GM18861 (cell line): Measurements from ENCODE around the gene TRAPPC1.

Experiments used
- ATAC-seq: cut with Tn5 transposase; IDR thresholded peaks from one replicate; pipeline ENCODE4 v1.9.1; 2021; ENCODE audit not compliant: unreplicated experiment

Gene TRAPPC1

DNA sequence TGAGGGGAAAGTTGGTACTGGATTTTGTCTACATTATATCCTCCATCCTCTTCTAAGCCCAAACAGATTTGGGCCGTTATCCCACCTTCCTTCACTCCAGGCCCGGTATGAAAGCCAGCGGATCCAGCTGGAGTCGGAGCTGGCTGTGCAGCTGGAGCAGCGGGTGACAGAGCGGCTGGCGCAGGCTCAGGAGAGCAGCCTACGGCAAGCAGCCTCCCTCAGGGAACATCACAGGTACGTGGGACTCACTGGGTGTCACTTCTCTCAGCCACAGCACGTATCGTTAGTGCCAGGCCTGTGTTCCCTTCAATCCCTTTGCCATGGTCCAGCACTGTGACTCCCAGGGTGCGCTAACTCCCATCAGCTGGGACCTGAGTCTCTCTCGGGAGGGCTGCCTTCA, 11.5 kb upstream of the TRAPPC1 start:
- no peak for ATAC-seq

DNA sequence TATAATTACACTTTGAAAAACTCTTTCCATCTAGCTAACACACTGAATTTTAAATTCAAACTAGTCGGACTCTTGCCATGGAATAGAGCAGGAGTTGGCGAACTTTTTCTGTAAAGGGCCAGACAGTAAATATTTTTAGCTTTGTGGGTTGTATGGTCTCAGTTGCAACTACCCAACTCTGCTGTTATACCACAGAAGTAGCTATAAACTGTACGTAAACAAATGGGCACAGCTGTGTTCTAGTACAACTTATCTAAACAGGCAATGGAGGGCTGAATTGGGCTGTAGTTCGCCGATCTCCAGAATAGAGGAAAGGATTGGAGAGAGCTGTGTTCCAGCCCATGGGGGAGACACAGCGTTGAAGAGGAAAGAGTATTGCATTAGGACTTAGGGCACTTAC, 9.0 kb upstream of the TRAPPC1 start:
- no peak for ATAC-seq

DNA sequence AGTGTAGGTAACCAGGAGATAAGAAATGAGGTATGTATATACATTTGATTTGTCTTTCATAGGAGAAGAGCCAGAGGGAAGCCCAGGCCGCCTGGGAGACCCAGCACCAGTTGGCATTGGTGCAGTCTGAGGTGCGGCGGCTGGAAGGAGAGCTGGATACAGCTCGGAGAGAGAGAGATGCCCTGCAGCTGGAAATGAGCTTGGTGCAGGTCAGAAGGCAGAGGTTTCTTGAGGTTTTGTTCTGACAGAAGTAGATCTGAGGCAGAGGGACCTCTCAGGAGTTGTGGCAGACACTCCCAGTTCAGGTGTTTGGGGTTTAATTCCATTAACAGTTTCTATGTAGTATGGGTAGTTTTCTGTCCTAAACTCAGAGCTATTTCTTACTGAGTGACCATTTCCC, 8.3 kb upstream of the TRAPPC1 start:
- ATAC-seq: no peak

DNA sequence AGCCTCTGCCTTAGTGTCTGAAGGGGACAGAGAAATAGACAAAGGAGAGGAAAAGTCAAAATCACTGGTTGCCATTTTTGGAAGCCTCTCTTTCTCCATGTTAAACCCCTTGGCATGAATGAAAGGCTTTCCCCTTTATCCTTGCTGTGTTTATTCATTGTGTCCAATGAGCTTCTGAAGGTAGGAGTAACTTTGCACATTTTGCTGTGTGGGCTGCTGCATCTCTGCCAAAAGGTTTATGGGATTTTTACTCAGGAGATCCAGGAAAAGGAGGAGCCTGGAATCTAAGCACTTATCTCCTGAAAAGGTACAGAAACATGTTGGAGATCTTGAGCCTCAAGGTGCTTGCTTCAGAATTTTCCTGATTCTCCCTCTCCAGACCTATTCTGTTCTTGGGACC, 4.1 kb upstream of the TRAPPC1 start:
- ATAC-seq: no peak

DNA sequence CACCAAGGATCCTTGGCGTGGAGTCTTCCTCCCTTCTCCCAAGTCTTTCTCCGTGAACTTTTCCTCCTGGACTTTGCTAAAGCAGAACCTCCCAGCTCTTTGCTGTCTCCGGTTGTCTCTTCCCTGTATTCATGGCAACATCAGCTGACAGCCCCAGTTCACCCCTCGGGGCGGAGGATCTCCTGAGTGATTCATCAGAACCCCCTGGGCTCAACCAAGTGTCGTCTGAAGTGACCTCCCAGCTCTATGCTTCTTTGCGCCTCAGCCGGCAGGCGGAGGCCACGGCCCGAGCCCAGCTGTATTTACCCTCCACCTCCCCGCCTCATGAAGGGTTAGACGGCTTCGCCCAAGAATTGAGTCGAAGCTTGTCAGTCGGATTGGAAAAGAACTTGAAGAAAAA, 1.2 kb upstream of the TRAPPC1 start:
- ATAC-seq: no peak

DNA sequence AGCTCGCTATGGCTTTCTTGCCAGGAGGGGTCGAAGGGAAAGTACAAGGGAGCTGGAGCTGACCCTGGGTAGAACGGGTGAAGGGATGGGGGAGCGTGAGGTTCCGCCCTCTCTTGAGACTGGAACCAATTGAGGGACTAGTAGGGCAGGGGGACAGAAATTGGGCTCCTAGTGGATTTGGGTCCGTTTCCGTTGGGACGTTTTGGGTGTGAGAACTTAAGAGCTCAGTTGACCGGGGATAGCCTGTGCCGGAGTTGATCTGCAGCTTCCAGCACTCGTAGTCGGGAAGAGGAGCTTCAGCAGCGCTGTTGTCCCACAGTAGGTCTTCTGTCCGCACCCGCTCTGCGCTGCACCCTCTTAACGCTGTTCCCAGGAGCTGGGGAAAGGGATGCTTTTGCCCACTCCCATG, 741 bp upstream of the TRAPPC1 start:
- ATAC-seq: no peak

DNA sequence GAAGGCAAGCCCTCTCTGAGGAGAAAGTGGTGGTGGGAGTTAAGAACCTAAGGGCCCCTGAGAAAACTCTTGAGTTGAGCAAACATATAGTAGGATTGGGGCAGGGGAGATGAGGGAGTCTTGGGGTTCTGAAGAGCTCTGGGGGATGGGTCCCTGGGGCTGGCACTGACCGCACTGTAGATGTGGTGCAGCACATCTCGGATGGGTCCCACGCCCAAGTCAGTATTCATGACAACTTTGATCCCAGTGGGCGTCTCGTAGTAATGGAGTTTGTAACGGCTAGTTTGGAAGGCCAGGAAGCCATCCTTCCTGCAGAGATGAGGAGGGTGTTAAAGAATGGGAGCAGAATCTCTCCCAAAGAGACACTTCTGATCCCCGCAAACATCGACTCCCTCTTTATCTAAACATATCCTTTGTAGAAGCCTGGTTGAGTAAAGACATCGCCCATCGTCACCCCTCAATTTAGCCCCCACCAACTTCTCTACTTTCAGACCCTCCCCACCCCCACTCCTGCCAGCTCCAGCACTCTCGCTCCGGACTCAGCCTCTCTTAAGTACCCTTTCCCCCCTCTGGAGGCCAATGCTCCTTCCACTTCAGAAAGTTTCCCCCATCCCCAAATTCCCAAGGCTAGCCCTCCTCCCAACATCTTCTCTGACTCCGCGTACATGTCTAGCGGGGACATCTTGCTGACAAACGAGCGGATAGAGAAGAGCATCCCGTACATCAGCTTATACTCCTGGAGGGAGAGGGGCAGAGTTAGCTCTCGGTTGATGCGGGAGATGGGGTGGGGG, 710 bp downstream of the TRAPPC1 start:
- ATAC-seq: no peak

DNA sequence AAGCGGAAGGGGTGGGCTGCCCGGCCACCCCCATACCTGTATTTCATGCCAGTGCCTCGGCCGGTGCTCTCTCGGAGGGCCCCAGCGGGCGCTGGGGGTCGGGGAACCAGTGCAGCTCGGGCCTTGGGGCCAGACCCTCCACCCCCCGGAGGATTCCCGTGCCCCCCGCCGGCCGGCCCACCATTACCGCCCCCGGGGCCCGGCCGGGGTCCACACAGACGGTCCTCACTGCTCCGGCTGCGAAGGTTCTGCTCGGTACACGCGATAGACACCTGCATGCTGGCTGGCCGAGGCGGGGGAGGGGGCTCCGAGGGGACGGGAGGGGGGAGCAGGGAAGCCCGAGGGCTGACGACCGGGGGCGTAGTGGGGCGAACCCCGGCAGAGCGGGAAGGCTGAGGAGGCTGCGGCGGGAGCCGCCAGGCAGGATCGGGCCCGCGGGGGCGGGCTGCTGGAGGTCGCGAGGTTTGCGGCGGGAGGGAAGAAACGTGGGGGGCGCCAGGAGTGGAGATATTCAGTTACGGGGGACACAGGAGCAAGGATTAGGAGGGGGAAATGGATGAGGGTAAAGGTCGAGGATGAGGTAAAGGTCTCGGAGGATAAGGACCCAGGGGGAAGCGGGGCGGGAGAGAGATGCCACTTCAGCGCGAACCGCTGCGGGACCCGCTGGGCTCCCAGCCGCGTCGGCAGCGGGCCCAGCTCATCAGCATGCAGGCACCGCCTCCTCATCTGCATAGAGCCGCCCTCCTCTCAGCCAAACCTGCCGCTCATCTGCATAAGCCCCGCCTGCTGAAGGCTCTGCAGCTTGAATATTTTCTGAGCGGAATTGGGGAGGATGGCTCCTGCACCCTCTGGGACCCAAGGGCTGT, 2.4 kb downstream of the TRAPPC1 start, which contains the start of gene KCNAB3:
KCNAB3 (minus strand) TSS at position 699 of the 866 bp plus-strand sequence; CDS start at position 278, 421 bp downstream.
- ATAC-seq: no peak

DNA sequence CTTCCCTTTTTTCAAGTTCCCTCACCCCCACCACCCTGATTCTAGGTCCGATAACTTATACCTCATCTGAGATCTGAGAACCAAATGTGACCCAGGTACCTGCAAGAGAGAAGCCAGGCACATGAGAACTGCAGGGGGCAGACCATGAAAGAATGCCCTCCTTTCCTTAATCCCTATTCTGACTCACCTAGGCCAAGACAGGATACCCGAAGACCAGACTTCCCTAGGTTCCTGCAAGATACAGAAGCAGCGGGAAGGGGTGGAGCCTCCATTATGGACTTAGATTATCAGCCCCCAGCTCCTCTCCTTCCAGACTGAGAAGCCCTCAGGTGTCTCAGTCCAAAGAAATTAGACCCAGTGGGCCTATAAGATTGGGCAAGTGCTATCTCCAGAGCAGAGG, 4.2 kb downstream of the TRAPPC1 start:
- no peak for ATAC-seq

DNA sequence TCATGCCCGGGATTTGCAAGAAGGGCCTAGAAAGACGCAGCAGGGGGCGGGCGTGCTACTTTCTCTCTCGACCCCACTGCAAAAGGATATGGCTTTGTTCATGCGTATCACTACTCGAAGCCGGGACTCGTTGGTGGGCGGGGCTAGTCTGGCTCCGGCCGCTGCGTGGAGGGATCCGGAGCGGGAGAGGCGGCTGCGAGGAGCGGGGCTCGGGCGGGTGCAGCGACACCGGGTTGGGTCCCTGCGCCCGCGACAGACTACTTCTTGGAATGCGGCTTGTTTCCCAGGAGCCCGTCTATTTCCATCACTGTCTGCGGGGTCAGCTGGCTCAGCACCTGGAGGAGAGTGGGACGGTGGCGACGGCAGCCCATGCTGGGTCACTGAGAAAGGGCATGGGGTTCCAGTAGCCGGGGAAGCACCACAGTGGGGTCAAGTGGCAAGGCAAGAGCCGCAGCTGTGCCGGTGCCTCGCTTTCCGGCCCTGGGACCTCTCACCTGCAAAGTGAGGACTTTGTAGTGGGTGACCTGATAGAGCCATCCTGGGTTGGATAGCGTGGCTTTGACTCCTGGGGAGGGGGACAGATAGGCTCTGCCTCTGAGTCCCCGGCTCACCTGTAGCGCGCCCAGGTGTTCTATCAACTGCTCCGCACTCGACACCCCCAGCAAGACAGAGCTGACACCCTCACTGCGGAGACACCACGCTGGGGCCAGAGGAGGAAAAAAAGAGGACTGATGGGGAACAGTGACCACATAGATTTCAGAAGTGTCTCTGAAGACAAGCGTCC, 8.7 kb downstream of the TRAPPC1 start:
- no peak for ATAC-seq

DNA sequence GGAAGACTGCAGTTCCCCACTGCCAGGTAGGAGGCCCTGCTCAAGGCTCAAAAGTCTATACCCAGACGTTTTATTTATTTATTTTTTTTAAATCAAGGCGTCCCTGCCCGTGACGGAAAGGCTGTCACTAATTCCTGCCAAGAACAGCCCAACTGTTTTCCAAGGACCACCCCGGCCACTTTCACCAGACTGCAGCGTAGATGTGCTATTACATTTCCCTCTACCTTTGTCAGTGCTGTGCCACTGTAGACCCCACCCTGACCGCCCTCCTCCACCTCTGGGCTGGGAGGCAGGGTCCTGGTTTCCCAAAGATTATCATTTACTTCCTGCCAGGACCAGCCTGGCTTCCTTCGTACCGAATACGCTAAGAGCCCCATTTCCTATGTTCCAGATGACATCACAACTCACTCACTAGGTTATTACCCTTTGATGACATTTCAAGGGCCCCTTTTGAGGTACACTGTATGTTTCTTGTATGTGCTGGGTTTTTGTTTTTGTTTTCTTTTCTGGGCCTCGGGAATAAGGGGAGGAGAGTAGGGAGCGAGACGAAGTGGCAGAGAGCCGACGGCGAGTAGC, 9.4 kb downstream of the TRAPPC1 start:
- ATAC-seq: no peak

DNA sequence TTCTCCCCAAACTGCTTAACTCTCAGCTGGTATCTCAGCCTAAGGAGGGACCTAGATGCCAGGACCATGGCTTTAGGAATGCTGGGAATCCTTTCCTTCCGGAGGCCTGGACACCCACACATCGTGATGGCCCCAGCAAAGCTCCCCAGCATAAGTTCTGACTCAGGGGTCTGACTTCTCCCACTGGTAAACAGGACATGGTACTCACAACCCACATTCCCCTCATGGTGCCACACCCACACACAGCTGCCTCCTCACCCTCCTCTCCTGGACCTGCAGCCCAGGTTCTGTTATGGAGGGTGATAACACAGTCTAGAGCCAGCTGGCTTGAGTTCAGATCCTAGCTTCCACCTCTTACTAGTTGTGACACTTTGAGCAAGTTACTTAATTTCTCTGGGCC, 14.9 kb downstream of the TRAPPC1 start:
- ATAC-seq: no peak

DNA sequence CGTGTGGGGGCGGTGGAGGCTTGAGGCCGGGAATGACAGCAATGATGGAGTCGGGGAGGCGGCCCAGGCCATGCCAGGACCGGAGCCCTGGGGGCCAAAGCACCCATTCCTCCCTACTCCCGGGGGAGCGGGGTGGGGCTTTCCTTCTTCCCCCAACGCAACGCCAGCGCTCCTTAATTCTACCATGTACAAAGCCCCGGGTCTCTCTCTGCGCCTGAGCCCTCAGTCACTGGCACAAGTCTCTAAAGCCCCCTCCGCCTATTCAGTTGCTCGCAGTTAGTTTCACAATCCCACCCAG, 15.4 kb downstream of the TRAPPC1 start:
- no peak for ATAC-seq

DNA sequence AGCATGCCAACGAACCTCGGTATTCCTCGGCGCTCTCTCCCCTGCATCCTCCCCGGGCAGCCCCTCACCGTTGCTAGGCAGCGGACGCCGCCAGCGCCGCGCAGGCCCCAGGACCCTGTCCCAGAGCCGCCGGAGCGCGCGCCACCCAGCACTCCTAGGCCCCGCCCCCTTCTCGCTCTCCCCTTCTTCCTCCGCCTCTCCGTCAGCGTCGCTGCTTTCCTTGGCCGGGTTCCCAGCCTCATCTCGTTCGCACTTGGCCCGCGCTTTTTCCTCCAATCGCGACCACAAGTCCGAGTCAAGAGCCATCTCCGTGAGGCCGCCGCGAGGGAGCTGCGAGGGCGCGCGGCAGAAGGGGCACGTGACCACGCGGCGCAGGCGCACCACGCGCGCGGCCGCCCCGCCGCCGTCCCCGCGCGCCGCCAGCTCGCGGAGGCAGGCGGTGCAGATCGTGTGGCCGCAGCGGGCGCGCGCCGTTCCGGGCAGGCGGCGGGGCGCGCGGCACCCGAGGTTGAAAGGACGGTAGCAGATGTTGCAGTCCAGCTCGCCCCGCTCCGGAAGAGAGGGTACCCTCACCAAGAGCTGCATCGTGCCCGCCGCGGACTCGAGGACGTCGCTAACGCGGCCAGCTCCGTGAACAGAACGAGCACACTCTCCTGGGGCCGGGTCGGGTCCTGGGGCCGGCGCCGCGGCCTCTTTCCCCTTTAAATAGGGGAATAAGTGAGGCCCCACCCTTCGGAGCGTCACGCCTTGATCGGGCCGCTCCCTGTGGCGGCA, 15.9 kb downstream of the TRAPPC1 start, which contains the start of gene RNF227:
RNF227 (minus strand) TSS at position 679 of the 774 bp plus-strand sequence; CDS start at position 585, 94 bp downstream.
- ATAC-seq: peak; percentile 54

DNA sequence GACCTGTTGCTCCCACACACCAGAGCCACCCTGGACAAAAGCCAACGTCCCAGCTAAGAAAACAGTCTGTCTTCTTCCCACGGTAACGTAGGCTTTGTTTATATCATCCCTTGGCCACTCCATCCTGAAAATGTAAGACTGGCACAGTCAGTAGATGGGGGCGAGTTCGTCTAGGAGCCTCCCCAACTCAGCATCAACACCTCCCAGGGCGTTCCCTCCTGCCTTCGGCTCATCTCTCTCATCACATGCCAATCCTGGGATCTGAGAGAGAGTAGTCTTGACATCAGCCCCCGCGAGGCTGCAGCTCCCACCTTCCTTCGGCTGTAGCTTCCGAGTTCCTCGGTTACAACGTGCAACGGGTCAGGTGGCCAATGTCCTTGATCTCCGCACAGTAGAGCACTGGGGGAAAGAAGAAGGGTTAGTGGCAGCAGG, 16.6 kb downstream of the TRAPPC1 start:
- no peak for ATAC-seq

DNA sequence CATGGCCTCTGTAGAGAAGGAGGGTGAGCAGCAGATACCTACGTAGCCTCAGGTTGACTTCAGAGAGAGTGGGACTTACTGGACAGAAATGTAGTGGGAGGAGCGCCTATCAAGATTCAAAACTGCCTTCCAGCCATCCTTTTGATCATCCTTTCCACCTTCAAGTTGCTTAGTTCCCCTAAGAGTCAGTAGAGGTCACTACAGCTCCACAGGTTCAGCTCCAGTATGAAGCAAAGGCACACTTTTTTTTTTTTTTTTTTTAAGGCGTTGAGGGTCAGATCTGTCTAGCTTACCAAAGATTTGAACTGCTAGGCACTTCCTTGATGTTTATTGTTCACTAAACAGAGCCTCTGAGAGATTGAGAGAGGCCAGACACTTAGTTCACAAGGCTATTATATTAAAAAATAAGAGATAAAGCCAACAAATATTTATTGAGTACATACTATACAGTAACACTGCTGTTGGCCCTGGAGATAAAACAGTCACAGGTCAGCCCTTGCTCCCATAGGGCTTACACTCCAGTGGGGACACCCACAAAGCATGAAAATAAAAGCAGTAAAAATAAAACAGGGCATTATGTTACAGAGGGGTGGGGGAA, 18.7 kb downstream of the TRAPPC1 start:
- ATAC-seq: no peak

DNA sequence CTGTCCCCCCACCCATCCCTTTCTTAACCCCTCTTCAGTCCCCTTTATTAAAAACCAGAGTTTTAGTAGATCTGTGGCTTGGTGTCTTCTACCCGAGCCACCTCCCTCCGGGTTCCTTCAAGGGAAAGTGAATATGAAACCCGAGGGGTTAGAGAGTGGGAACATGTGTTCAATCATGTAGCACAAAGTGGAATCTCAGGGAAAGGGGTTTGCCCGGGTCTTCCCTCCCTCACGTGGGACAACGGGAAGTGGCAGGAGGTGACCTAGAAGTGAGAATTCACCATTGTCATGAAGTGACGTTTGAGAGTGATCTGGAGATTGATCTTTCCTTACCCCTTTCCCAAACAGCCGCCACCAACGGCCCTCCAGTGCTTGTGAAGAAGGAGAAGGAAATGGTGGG, 20.6 kb downstream of the TRAPPC1 start:
- ATAC-seq: no peak

DNA sequence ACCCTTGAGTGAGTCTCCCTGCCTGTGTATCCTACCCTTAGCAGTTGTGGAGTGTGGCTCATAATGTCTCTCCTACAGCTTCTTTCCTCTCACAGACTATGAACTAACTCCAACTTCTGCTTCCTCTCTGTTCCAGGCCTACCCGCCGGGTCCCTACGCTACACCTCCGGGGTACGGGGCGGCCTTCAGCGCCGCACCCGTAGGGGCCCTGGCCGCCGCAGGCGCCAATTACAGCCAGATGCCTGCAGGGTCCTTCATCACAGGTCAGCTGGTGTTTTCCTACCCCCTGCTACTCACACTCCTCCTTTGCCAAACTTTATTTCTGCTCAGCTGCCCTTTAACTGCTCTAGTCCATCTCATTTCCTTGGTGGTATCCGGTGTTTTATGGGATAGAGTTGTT, 21.0 kb downstream of the TRAPPC1 start:
- ATAC-seq: no peak

DNA sequence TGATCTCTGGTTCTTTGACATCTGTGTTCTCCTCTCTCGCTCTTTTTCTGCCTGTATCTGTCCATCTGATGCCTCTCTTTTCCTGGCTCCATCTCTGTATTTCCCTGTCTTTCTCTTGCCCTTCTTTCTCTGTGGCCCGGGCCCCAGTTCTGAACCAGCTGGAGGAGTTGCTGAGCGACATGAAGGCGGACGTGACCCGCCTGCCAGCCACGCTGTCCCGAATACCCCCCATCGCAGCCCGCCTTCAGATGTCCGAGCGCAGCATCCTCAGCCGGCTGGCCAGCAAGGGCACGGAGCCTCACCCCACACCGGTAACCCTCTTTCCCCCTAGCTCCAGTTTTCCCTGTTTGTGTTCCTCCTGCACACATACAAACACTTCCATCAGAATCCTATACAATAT, 21.5 kb downstream of the TRAPPC1 start:
- no peak for ATAC-seq

DNA sequence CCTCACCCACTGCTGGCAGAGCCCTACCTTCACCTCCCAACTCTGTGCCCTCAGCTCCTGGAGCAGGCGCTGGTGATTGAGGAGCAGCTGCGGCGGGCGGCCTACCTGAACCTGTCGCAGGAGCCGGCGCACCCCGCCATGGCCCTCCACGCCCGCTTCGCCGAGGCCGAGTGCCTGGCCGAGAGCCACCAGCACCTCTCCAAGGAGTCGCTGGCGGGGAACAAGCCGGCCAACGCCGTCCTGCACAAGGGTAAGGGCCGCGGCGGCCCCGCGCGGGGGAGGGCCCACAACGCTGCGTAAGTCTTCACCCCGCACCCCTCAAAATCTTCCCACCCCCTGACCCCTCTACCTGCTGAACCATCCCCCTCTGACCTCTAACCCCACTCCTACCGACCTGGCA, 22.7 kb downstream of the TRAPPC1 start:
- ATAC-seq: no peak
